Stimulated activated naive CD8-positive, alpha-beta T cell treated with anti-CD3 and anti-CD28 coated beads, Interleukin-15, Interleukin-2, amounts not matched to agents 100 ng/mL and 50 ng/mL, for 24 hours (primary cell): ENCODE measurements around the gene MAPK8IP1.
A peak's percentile ranks its signal among the peaks of the same experiment; 100 is the strongest.

Experiments
- H3K27ac Mint-ChIP-seq: one replicate; pipeline ENCODE4 v1.8.0; 2021; ENCODE audit warnings: mild to moderate bottlenecking, mixed read lengths
- H3K27me3 Mint-ChIP-seq: one replicate; pipeline ENCODE4 v1.8.0; 2021; ENCODE audit warnings: mixed read lengths
- H3K36me3 Mint-ChIP-seq: one replicate; pipeline ENCODE4 v1.8.0; 2021; ENCODE audit warnings: low read depth, mixed read lengths
- H3K4me1 Mint-ChIP-seq: one replicate; pipeline ENCODE4 v1.8.0; 2021; ENCODE audit warnings: low read depth, mixed read lengths
- H3K4me3 Mint-ChIP-seq: one replicate; pipeline ENCODE4 v1.8.0; 2021; ENCODE audit warnings: mild to moderate bottlenecking, mixed read lengths
- H3K9me3 Mint-ChIP-seq: one replicate; pipeline ENCODE4 v1.8.0; 2021; ENCODE audit warnings: mixed read lengths

The MAPK8IP1 gene

DNA sequence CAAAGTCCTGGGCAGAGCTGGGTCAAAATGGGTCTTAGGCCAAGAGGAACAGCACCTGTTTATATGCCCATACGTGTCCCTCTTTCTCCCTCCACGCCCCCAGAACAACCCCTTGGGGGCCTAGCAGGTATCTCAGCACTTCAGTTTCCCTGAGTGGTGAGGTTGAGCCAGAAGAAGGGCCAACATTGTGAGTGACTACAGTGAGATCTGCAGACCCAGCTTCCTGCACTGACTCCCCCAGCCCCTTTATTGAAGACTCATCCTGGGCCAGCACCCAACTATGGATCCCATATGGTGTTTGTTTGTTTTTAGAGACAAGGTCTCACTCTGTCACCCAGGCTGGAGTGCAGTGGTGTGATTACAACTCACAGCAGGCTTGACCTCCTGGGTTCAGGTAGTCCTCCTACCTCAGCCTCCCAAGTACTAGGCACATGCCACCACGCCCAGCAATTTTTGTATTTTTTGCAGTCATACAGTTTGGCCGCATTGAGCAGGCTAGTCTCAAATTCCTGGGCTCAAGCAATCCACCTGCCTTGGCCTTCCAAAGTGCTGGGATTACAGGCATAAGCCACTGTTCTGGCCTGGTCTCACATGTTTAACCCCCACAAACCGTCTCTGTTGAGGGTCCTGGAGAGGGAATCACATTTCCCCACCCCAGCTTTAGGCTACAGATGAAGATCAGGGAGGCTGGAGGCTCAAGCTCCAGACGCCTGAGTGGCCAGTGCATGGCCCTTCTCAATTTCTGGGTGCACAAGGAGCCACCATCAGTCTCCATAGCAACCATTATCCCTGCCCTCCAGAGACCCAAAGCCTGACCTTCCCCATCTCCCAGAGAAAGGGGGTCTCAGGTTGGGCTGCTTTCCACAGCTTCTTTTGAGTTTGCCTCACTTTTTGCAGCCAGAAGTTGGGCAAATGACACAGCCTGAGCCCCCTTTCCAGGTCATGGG, 35.4 kb downstream of the MAPK8IP1 start:
- H3K27me3 Mint-ChIP-seq = peaks cover 13% of the 10 kb centered on the region
- H3K4me3 Mint-ChIP-seq = no peak overlapping the region
- no peaks in the 10 kb centered on the region for H3K9me3 Mint-ChIP-seq
- H3K27ac Mint-ChIP-seq = no peak overlapping the region
- peaks cover 6% of the 10 kb centered on the region for H3K36me3 Mint-ChIP-seq
- peaks cover 44% of the 10 kb centered on the region for H3K4me1 Mint-ChIP-seq

DNA sequence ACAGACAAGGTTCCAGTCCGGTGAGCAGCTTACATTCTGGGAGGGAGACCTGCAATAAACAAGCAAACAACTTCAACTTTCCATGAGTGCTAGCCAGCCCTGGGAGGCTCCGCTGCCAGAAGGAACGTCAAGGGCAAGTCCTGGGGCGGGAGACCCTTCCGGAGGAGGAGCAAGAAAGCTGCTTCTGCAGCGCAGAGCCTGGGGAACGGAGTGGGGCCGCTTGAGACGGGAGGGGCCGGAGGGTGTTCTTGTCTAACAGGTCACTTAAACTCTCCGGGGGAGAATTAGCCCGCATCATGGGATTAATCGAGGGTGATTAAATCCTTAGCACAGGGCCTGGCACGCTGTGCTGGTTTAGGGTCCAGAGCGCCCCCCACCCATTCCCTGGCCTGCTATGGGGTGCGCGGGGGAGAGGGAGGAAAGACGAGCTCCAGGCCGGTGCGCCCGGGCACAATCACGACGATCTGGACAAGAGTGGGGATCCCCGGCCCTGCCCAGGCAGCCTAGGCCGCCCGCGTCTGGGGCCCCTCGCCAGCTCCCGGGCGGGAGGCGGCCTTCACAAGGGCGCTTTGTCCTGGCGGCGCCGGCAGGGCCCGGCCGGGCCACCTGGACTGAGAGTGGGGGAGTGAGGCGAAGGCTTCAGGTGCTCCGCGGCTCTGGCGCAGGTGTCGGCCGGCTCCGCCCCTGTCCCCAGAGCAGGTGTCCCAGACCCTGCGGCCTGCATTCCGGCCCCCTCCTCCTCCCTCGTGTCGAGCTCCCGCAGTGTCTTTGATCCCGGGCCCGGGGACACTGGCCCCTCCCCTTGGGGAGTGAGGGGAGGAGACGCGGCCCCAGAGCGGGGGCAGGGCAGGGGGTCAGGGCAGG, 36.3 kb downstream of the MAPK8IP1 start:
- Mint-ChIP-seq H3K9me3 (no peaks in the 10 kb centered on the region), H3K27me3 (peaks cover 13% of the 10 kb centered on the region), H3K36me3 (no peaks in the 10 kb centered on the region), H3K4me1 (peaks cover 34% of the 10 kb centered on the region), H3K27ac (no peak overlapping the region), H3K4me3 (peak overlapping the region; percentile 55)

DNA sequence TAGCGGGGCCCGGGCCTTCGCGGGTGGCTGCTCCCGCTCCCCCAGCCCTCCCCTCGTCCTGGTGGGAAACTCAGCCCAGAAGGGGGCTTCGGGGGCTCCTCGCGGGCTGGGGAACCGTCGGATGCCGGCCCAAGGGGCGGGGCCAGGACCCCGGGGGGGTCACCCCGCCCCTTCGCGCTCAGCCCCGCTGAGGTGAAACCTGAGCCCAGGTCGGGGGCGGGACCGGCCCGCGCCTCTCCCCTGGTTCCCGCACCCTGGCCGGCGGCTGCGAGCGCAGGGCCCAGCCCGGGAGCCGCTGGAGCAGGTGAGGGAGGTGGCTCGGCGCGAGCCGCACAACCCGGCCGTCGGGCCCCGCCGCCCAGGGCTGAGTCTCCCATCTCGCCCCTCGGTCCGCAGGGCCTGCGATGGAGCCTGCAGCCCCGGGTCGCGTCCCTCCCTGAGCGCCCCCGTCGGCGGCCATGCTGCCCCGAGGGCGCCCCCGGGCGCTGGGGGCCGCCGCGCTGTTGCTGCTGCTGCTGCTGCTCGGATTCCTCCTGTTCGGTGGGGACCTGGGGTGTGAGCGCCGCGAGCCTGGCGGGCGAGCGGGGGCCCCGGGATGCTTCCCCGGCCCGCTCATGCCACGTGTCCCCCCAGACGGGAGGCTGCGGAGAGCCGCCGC, 37.1 kb downstream of the MAPK8IP1 start, which contains the start of gene LARGE2:
Gene LARGE2 (plus strand): TSS at position 232 of the 658 bp plus-strand sequence. CDS start 227 bp downstream, at position 459.
- peaks cover 31% of the 10 kb centered on the region for H3K4me1 Mint-ChIP-seq
- peaks cover 13% of the 10 kb centered on the region for H3K27me3 Mint-ChIP-seq
- H3K36me3 Mint-ChIP-seq = no peaks in the 10 kb centered on the region
- peak within 1 kb of the TSS; percentile 73 for H3K4me3 Mint-ChIP-seq
- H3K27ac Mint-ChIP-seq = peak within 1 kb of the TSS; percentile 70
- H3K9me3 Mint-ChIP-seq = no peaks in the 10 kb centered on the region

DNA sequence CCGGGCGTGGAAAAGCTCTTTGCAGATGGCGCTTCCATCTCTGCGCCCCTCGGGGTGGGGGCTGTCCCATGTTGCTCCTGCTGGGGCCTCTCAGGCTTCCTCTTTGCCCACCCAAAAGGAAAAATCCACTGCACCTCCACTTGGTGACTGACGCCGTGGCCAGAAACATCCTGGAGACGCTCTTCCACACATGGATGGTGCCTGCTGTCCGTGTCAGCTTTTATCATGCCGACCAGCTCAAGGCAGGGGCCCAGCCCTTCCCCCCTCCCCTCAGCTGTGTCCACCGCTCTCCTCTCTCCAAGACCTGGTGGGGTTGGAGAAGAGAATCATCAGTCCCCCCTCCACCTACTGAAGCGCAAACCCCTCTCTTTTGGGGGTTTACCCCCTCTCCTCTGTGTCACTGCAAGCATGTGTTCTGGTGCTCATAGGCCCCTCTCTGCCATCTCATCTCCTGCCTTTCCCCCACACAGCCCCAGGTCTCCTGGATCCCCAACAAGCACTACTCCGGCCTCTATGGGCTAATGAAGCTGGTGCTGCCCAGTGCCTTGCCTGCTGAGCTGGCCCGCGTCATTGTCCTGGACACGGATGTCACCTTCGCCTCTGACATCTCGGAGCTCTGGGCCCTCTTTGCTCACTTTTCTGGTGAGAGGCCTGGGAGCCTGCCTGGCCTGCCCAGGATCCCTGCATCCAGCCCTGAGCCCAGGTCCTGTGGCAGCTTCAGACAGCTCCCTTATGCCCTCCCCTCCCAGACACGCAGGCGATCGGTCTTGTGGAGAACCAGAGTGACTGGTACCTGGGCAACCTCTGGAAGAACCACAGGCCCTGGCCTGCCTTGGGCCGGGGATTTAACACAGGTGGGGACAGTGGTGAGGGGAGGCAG, 38.8 kb downstream of the MAPK8IP1 start:
- H3K36me3 Mint-ChIP-seq = no peaks in the 10 kb centered on the region
- H3K27me3 Mint-ChIP-seq = peaks cover 13% of the 10 kb centered on the region
- H3K4me3 Mint-ChIP-seq = peak overlapping the region; percentile 66
- H3K9me3 Mint-ChIP-seq = no peaks in the 10 kb centered on the region
- peaks cover 17% of the 10 kb centered on the region for H3K4me1 Mint-ChIP-seq
- H3K27ac Mint-ChIP-seq = no peak overlapping the region

DNA sequence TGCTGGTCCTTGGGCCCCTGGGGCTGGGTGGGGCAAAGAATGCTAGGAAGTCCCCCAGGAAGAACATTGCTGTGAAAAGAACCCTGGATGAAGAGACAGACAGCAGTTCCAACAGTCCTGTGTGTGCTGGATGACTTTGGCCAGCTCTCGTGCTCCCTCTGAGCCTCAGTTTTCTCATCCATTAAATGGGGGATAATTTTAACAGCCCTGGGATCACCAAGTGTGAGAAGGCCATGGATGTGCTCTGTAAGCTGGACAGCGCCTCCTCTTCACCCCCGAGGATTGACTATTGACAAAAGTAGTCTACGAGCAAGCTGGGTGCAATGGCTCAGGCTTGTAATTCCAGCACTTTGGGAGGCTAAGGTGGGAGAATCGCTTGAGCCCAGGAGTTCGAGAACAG, 39.5 kb downstream of the MAPK8IP1 start:
- Mint-ChIP-seq H3K27me3 (peaks cover 13% of the 10 kb centered on the region), H3K4me3 (no peak overlapping the region), H3K36me3 (peaks cover under 1% of the 10 kb centered on the region), H3K4me1 (peaks cover 15% of the 10 kb centered on the region), H3K27ac (no peak overlapping the region), H3K9me3 (no peaks in the 10 kb centered on the region)

DNA sequence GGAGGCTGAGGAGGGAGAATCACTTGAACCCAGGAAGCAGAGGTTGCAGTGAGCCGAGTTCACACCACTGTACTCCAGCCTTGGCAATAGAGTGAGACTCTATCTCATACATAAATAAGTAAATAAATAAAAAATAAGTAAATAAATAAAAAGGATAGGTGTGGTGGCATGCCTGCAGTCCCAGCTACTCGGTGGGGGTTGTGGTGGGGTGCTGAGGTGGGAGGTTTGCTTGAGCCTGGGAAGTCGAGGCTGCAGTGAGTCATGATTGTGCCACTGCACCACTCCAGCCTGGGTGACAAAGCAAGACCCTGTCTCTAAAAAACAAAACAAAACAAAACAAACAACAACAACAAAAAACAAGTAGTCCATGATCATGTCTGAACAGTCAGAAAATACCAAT, 40.1 kb downstream of the MAPK8IP1 start:
- H3K27ac Mint-ChIP-seq = no peak overlapping the region
- H3K27me3 Mint-ChIP-seq = peaks cover 13% of the 10 kb centered on the region
- H3K4me3 Mint-ChIP-seq = no peak overlapping the region
- peaks cover 19% of the 10 kb centered on the region for H3K4me1 Mint-ChIP-seq
- H3K36me3 Mint-ChIP-seq = peaks cover 6% of the 10 kb centered on the region
- no peaks in the 10 kb centered on the region for H3K9me3 Mint-ChIP-seq

DNA sequence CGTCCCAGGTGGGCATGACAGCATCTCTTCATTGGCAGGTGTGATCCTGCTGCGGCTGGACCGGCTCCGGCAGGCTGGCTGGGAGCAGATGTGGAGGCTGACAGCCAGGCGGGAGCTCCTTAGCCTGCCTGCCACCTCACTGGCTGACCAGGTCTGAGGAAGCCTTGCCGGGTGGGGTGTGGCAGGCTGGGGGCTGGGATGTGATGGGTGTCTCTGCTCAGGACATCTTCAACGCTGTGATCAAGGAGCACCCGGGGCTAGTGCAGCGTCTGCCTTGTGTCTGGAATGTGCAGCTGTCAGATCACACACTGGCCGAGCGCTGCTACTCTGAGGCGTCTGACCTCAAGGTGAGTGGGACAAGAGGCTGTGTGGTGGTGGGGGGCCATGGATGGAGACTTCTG, 40.5 kb downstream of the MAPK8IP1 start:
- H3K4me3 Mint-ChIP-seq = no peak overlapping the region
- no peak overlapping the region for H3K27ac Mint-ChIP-seq
- H3K36me3 Mint-ChIP-seq = peaks cover 6% of the 10 kb centered on the region
- H3K4me1 Mint-ChIP-seq = peaks cover 20% of the 10 kb centered on the region
- peaks cover 13% of the 10 kb centered on the region for H3K27me3 Mint-ChIP-seq
- H3K9me3 Mint-ChIP-seq = no peaks in the 10 kb centered on the region

DNA sequence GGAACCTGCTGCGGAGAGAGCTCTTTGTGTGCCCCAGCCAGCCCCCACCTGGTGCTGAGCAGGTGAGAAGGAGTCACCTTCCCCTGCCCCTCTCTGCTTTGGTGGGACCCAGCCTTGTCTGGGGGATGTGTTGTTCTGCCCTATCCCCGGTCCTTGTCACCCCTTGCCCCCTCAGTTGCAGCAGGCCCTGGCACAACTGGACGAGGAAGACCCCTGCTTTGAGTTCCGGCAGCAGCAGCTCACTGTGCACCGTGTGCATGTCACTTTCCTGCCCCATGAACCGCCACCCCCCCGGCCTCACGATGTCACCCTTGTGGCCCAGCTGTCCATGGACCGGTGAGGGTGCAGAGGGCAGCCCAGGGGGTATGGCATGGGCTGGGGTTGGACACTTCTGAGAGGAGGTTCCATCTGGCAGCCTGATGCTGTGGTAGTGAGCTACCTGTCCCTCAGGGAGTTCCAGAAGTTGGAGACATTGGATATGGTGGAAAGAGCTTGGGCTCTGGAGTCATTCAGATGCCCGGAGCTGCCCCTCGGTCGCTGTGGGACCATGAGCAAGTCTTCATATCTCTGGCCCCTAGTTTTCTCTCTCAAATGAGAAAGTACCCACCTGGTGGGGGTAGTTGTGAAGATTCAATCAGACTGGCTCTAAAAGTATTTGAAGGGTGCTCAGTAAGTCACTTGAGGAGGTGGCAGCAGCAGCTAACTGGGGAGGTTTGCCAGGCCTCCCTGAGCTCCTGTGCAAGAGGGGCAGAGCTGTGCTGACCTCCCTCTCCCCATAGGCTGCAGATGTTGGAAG, 41.3 kb downstream of the MAPK8IP1 start:
- peaks cover 6% of the 10 kb centered on the region for H3K36me3 Mint-ChIP-seq
- H3K4me1 Mint-ChIP-seq = peaks cover 24% of the 10 kb centered on the region
- H3K27me3 Mint-ChIP-seq = peaks cover 8% of the 10 kb centered on the region
- no peaks in the 10 kb centered on the region for H3K9me3 Mint-ChIP-seq
- no peak overlapping the region for H3K27ac Mint-ChIP-seq
- no peak overlapping the region for H3K4me3 Mint-ChIP-seq

DNA sequence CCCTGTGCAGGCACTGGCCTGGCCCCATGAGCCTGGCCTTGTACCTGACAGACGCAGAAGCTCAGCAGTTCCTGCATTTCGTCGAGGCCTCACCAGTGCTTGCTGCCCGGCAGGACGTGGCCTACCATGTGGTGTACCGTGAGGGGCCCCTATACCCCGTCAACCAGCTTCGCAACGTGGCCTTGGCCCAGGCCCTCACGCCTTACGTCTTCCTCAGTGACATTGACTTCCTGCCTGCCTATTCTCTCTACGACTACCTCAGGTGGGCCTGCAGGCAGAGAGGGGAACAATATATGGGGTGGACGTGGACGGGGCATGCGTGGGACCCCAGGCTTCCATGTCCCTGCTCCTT, 41.9 kb downstream of the MAPK8IP1 start:
- no peaks in the 10 kb centered on the region for H3K9me3 Mint-ChIP-seq
- H3K4me1 Mint-ChIP-seq = peaks cover 24% of the 10 kb centered on the region
- H3K27ac Mint-ChIP-seq = no peak overlapping the region
- H3K36me3 Mint-ChIP-seq = peaks cover 7% of the 10 kb centered on the region
- no peak overlapping the region for H3K4me3 Mint-ChIP-seq
- peaks cover 8% of the 10 kb centered on the region for H3K27me3 Mint-ChIP-seq

DNA sequence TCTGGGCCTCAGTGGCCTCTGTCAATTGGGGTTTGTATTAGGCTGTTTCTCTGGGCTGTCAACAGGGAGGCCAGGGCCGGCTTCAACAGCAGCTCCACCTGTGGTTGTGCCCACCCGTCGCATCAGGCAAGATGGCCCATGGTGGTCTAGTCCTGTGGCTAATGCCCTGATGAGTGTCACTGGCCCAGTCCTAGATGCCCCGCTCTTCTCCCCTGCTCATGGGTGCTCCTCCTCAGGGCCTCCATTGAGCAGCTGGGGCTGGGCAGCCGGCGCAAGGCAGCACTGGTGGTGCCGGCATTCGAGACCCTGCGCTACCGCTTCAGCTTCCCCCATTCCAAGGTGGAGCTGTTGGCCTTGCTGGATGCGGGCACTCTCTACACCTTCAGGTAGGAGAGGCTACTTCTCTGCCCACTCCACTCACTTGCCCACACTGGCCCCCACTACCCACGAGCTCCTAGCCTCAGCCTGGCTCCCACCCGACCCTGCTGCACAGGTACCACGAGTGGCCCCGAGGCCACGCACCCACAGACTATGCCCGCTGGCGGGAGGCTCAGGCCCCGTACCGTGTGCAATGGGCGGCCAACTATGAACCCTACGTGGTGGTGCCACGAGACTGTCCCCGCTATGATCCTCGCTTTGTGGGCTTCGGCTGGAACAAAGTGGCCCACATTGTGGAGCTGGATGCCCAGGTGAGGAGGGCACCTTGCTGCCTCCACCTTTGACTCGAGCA, 42.4 kb downstream of the MAPK8IP1 start:
- Mint-ChIP-seq H3K27ac (no peak overlapping the region), H3K27me3 (peaks cover 8% of the 10 kb centered on the region), H3K36me3 (peaks cover 10% of the 10 kb centered on the region), H3K4me1 (peaks cover 24% of the 10 kb centered on the region), H3K9me3 (no peaks in the 10 kb centered on the region), H3K4me3 (no peak overlapping the region)

DNA sequence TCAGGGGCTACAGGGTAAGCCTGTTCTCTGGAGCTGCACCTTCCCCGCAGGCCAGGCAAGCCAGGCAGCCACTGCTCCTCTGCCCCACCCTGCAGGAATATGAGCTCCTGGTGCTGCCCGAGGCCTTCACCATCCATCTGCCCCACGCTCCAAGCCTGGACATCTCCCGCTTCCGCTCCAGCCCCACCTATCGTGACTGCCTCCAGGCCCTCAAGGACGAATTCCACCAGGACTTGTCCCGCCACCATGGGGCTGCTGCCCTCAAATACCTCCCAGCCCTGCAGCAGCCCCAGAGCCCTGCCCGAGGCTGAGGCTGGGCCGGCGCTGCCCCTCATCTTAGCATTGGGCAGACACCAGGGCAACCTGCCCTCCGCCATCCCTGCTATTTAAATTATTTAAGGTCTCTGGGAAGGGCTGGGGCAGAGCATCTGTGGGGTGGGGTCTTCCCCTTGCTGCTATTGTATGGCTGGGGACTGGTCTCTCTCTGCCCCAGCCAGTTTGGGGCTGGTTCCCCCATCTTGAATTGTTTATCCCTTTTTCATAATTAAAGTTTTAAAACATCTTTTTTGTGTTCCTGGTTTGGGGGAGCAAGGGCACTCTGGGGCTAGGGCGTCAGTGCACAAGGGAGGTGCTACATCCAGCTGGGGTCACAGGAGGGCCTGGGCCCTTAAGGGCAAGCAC, 43.2 kb downstream of the MAPK8IP1 start:
- Mint-ChIP-seq H3K27ac (no peak overlapping the region), H3K4me3 (no peak overlapping the region), H3K36me3 (peaks cover 10% of the 10 kb centered on the region), H3K27me3 (peaks cover 5% of the 10 kb centered on the region), H3K9me3 (no peaks in the 10 kb centered on the region), H3K4me1 (peaks cover 21% of the 10 kb centered on the region)

DNA sequence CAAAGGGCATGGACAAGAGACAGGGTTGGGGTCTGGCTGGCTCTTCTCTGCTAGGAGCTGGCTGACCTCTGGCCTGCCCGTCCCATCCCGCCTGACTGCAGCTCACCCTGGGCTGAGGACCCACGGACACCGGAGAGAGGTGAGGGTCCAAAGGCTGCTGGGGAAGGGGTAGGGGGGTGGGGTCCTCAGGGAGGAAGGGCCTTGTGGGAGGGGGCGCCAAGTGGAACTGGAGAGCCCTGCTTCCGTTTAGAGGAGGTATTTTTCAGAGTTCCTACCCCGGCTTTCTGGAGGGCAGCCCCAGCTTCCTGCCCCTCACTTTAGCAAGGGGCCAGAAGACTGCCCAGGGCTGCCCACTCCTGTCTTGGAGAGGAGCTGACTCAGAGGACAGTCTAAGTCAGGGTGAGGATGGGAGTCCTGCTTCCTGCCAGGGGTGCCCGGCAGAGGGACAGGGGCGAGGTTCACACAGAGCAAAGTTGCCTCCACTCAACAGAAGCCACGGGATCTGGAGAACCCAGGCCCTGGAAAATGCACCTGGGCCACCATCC, 44.1 kb downstream of the MAPK8IP1 start:
- H3K27ac Mint-ChIP-seq = peak overlapping the region; percentile 81
- no peaks in the 10 kb centered on the region for H3K27me3 Mint-ChIP-seq
- H3K9me3 Mint-ChIP-seq = no peaks in the 10 kb centered on the region
- peaks cover 10% of the 10 kb centered on the region for H3K36me3 Mint-ChIP-seq
- peak overlapping the region; percentile 66 for H3K4me3 Mint-ChIP-seq
- H3K4me1 Mint-ChIP-seq = peaks cover 15% of the 10 kb centered on the region
